WTC11 (cell line): Measurements from ENCODE around the gene FMN2. TPM values are rescaled to one million over a fixed set of nuclear protein-coding genes. Genes with fewer than 3 reads are reported as not detected.
"Not testable (repeated sequence)": the region's sequence is repeated elsewhere in the genome, so short reads cannot be mapped to it uniquely, and the experiment has no call there.

Experiments
- ATAC-seq: fragments of 200-7000 bp; cut with Tn5 transposase; 2 replicates; pipeline ENCODE4 v1.10.0; 2021; ENCODE audit warnings: mild to moderate bottlenecking, moderate library complexity
- CTCF ChIA-PET: fragments of 300-600 bp; sonication (Branson Sonifier 250); formaldehyde crosslinking; loops from one replicate; lab custom pipeline; 2021; ENCODE audit warnings: antibody characterized with exemption; lab: Charles Lee
- POLR2A ChIA-PET: fragments of 350-600 bp; sonication (Branson Sonifier 250); formaldehyde crosslinking; loops from one replicate; lab custom pipeline; 2021; ENCODE audit warnings: antibody characterized with exemption; lab: Charles Lee
- DNase-seq: peaks from one replicate; pipeline ENCODE4 v3.0.0; 2021; ENCODE audit warnings: low spot score
- H3K27ac Mint-ChIP-seq: 2 replicates; pipeline ENCODE4 v1.8.0; 2021; ENCODE audit warnings: mixed read lengths
- H3K27me3 Mint-ChIP-seq: 2 replicates; pipeline ENCODE4 v1.8.0; 2021; ENCODE audit warnings: low read depth, mild to moderate bottlenecking, moderate library complexity, mixed read lengths
- H3K36me3 Mint-ChIP-seq: 2 replicates; pipeline ENCODE4 v1.8.0; 2021; ENCODE audit warnings: mixed read lengths
- H3K4me1 Mint-ChIP-seq: 2 replicates; pipeline ENCODE4 v1.8.0; 2022; ENCODE audit warnings: mixed read lengths
- H3K4me3 Mint-ChIP-seq: 2 replicates; pipeline ENCODE4 v1.8.0; 2021; ENCODE audit warnings: mild to moderate bottlenecking, moderate library complexity, mixed read lengths
- H3K9me3 Mint-ChIP-seq: 2 replicates; pipeline ENCODE4 v1.8.0; 2021; ENCODE audit warnings: mixed read lengths
- AR ChIP-seq: fragments of 250-450 bp; sonication (Bioruptor Pico); IDR thresholded peaks from 2 replicates; pipeline ENCODE4 v1.9.0; 2021; ENCODE audit warnings: mild to moderate bottlenecking
- ATF3 ChIP-seq: sonication (generic); formaldehyde crosslinking; conservative IDR thresholded peaks from 2 replicates; pipeline ENCODE4 v1.8.1; 2022; ENCODE audit warnings: mild to moderate bottlenecking, missing genetic modification reagents
- CBFB ChIP-seq: sonication (generic); formaldehyde crosslinking; IDR thresholded peaks from 2 replicates; pipeline ENCODE4 v1.8.1; 2022; ENCODE audit warnings: mild to moderate bottlenecking, low read depth, missing genetic modification reagents
- CREM ChIP-seq: sonication (generic); formaldehyde crosslinking; IDR thresholded peaks from 2 replicates; pipeline ENCODE4 v1.8.1; 2022; ENCODE audit warnings: mild to moderate bottlenecking, missing genetic modification reagents, moderate library complexity
- E2F5 ChIP-seq: sonication (generic); formaldehyde crosslinking; IDR thresholded peaks from 2 replicates; pipeline ENCODE4 v1.8.1; 2022; ENCODE audit warnings: mild to moderate bottlenecking, moderate library complexity, missing genetic modification reagents
- ELF4 ChIP-seq: sonication (generic); formaldehyde crosslinking; IDR thresholded peaks from 2 replicates; pipeline ENCODE4 v1.8.1; 2022; ENCODE audit warnings: low read depth, mild to moderate bottlenecking, moderate library complexity, missing genetic modification reagents
- ETV6 ChIP-seq: sonication (generic); formaldehyde crosslinking; IDR thresholded peaks from 2 replicates; pipeline ENCODE4 v1.8.1; 2022; ENCODE audit warnings: mild to moderate bottlenecking, missing genetic modification reagents
- GABPB1 ChIP-seq: sonication (generic); formaldehyde crosslinking; IDR thresholded peaks from 2 replicates; pipeline ENCODE4 v1.8.1; 2023; ENCODE audit warnings: mild to moderate bottlenecking, missing genetic modification reagents
- HMGXB4 ChIP-seq: sonication (generic); formaldehyde crosslinking; IDR thresholded peaks from 2 replicates; pipeline ENCODE4 v1.8.1; 2023; ENCODE audit warnings: mild to moderate bottlenecking, moderate library complexity, missing genetic modification reagents
- IRF1 ChIP-seq: sonication (generic); formaldehyde crosslinking; IDR thresholded peaks from 2 replicates; pipeline ENCODE4 v1.8.0; 2023; ENCODE audit warnings: missing genetic modification reagents
- JUN ChIP-seq: sonication (generic); formaldehyde crosslinking; IDR thresholded peaks from 2 replicates; pipeline ENCODE4 v1.8.0; 2023; ENCODE audit warnings: mild to moderate bottlenecking, missing genetic modification reagents
- KAT7 ChIP-seq: sonication (generic); formaldehyde crosslinking; IDR thresholded peaks from 2 replicates; pipeline ENCODE4 v1.8.1; 2023; ENCODE audit warnings: missing genetic modification reagents, mild to moderate bottlenecking, borderline replicate concordance
- MYBL2 ChIP-seq: sonication (generic); formaldehyde crosslinking; IDR thresholded peaks from 2 replicates; pipeline ENCODE4 v1.8.1; 2023; ENCODE audit warnings: mild to moderate bottlenecking, moderate library complexity, missing genetic modification reagents
- NFE2L1 ChIP-seq: sonication (generic); formaldehyde crosslinking; IDR thresholded peaks from 2 replicates; pipeline ENCODE4 v1.8.1; 2023; ENCODE audit warnings: missing genetic modification reagents
- RELA ChIP-seq: sonication (generic); formaldehyde crosslinking; IDR thresholded peaks from 2 replicates; pipeline ENCODE4 v1.8.1; 2022; ENCODE audit warnings: missing genetic modification reagents, mild to moderate bottlenecking, borderline replicate concordance
- RORB ChIP-seq: fragments of 250-450 bp; sonication (Bioruptor Pico); IDR thresholded peaks from 2 replicates; pipeline ENCODE4 v1.9.0; 2021; ENCODE audit warnings: mild to moderate bottlenecking
- SMAD4 ChIP-seq: sonication (generic); formaldehyde crosslinking; IDR thresholded peaks from 2 replicates; pipeline ENCODE4 v1.8.0; 2022; ENCODE audit warnings: mild to moderate bottlenecking, missing genetic modification reagents
- SP1 ChIP-seq: sonication (generic); formaldehyde crosslinking; conservative IDR thresholded peaks from 2 replicates; pipeline ENCODE4 v1.8.1; 2022; ENCODE audit warnings: missing genetic modification reagents
- TCF7 ChIP-seq: sonication (generic); formaldehyde crosslinking; IDR thresholded peaks from 2 replicates; pipeline ENCODE4 v1.8.0; 2022; ENCODE audit warnings: mild to moderate bottlenecking, low read depth, missing genetic modification reagents, moderate library complexity
- USF1 ChIP-seq: sonication (generic); formaldehyde crosslinking; IDR thresholded peaks from 2 replicates; pipeline ENCODE4 v1.8.0; 2022; ENCODE audit warnings: mild to moderate bottlenecking, missing genetic modification reagents
- ZBTB21 ChIP-seq: sonication (generic); formaldehyde crosslinking; IDR thresholded peaks from 2 replicates; pipeline ENCODE4 v1.8.1; 2023; ENCODE audit warnings: mild to moderate bottlenecking, missing genetic modification reagents, borderline replicate concordance
- total RNA-seq: library from RNA; stranded (reverse); gene quantifications from 3 replicates; pipeline ENCODE4 v1.2.3, GENCODE V29; 2021

FMN2 gene
- total RNA-seq, 1 experiment from 2014 or later = 1.8 TPM

GRCh38 chr1:240415011-240415410, 323.3 kb downstream of the FMN2 start:
- H3K27ac Mint-ChIP-seq, ATAC-seq, H3K4me1 Mint-ChIP-seq, DNase-seq, H3K4me3 Mint-ChIP-seq, POLR2A ChIA-PET, H3K36me3 Mint-ChIP-seq, H3K27me3 Mint-ChIP-seq, H3K9me3 Mint-ChIP-seq, CTCF ChIA-PET: not testable (repeated sequence)

- H3K4me1 Mint-ChIP-seq = no peaks in the 10 kb centered on the region
- H3K36me3 Mint-ChIP-seq = no peaks in the 10 kb centered on the region
- no peak overlapping the region for H3K4me3 Mint-ChIP-seq
- no peak for TF ChIP-seq E2F5 (CRISPR knock-in tag)
- no peak for TF ChIP-seq ZBTB21 (CRISPR knock-in tag)
- TF ChIP-seq RORB (CRISPR knock-in tag) = no peak
- TF ChIP-seq KAT7 = no peak
- no peak for TF ChIP-seq MYBL2 (CRISPR knock-in tag)
- TF ChIP-seq ELF4 (CRISPR knock-in tag) = no peak
- TF ChIP-seq SMAD4 (CRISPR knock-in tag) = no peak
- TF ChIP-seq SP1 (CRISPR knock-in tag) = no peak
- TF ChIP-seq ATF3 (CRISPR knock-in tag) = no peak
- TF ChIP-seq HMGXB4 (CRISPR knock-in tag) = no peak
- no peak for TF ChIP-seq JUN (CRISPR knock-in tag)
- no peak for TF ChIP-seq TCF7 (CRISPR knock-in tag)
- no peak for TF ChIP-seq NFE2L1 (CRISPR knock-in tag)
- TF ChIP-seq CBFB = no peak
- no peak for TF ChIP-seq CREM (CRISPR knock-in tag)
- ChIA-PET CTCF (no interaction called here), POLR2A (no interaction called here)
- no peaks in the 10 kb centered on the region for H3K27me3 Mint-ChIP-seq
- no peak for ATAC-seq
- DNase-seq = no peak
- no peak overlapping the region for H3K27ac Mint-ChIP-seq
- H3K9me3 Mint-ChIP-seq = no peaks in the 10 kb centered on the region
These were observed 323.8 kb downstream of the FMN2 start for GRCh38 chr1:240415532-240415931.

GRCh38 chr1:240417317-240417716, 325.6 kb downstream of the FMN2 start:
- Mint-ChIP-seq H3K36me3 (no peaks in the 10 kb centered on the region), H3K27ac (no peak overlapping the region), H3K4me3 (no peak overlapping the region), H3K9me3 (no peaks in the 10 kb centered on the region), H3K27me3 (no peaks in the 10 kb centered on the region), H3K4me1 (no peaks in the 10 kb centered on the region)
- no peak for ATAC-seq
- ChIA-PET POLR2A (interaction anchor here (0.6 kb wide), 1 partner anchor 233 kb away, joined by 7 read pairs; no protein-coding TSS in a partner anchor), CTCF (no interaction called here)
- TF ChIP-seq RELA (CRISPR knock-in tag) = no peak
- no peak for DNase-seq

GRCh38 chr1:240420766-240421165, 329.1 kb downstream of the FMN2 start:
- CTCF ChIA-PET = no interaction called here
- Mint-ChIP-seq H3K9me3 (no peaks in the 10 kb centered on the region), H3K27ac (no peak overlapping the region), H3K27me3 (no peaks in the 10 kb centered on the region), H3K4me3 (no peak overlapping the region), H3K36me3 (no peaks in the 10 kb centered on the region), H3K4me1 (no peaks in the 10 kb centered on the region)
- ATAC-seq = no peak
- DNase-seq = no peak
- POLR2A ChIA-PET = no interaction called here
- TF ChIP-seq MYBL2 (CRISPR knock-in tag) (no peak), GABPB1 (no peak), HMGXB4 (CRISPR knock-in tag) (no peak), AR (no peak), IRF1 (CRISPR knock-in tag) (no peak), USF1 (CRISPR knock-in tag) (no peak), ETV6 (CRISPR knock-in tag) (no peak)
